ENCODE data around the gene TAF4B. TPM values are rescaled to one million over a fixed set of nuclear protein-coding genes. Genes with fewer than 3 reads are reported as not detected.

TAF4B gene
- total and polyA plus RNA-seq, 5 donors from 2014 or later: 1.6 to 5.6 (median 4.6) TPM

- H3K27me3 Mint-ChIP-seq: no peaks in the 10 kb centered on the region
Observed at GRCh38 chr18:26312199-26312598, 86.0 kb downstream of the TAF4B start.

GRCh38 chr18:26317398-26317797, 91.2 kb downstream of the TAF4B start:
- H3K36me3 Mint-ChIP-seq: peaks cover 18% of the 10 kb centered on the region
- no peak for ATAC-seq (ENCODE audit: low read depth in 2 of 2)

More at GRCh38 chr18:26312199-26312598, 86.0 kb downstream of the TAF4B start:
- peaks cover 0 to 4% (median 0%) of the 10 kb centered on the region in 4 donors for H3K4me1 Mint-ChIP-seq
- H3K4me1 ChIP-seq (ENCODE audit: control insufficient read depth, insufficient read depth, low read length, poor library complexity, severe bottlenecking): no peaks in the 10 kb centered on the region
- H3K9me3 ChIP-seq (ENCODE audit: control insufficient read depth in 2 of 2, low read length in 2 of 2): no peaks in the 10 kb centered on the region
- peaks cover 0 to 1% (median 0%) of the 10 kb centered on the region in 7 donors for H3K9me3 Mint-ChIP-seq
- ATAC-seq (ENCODE audit: low read depth in 2 of 2) (peak in 1 of 2 donors; percentile 12), DNase-seq (no peak)
- H3K4me3 Mint-ChIP-seq: no peak overlapping the region
- no peak overlapping the region for H3K4me3 ChIP-seq (ENCODE audit: low read depth, low read length)
- no peaks in the 10 kb centered on the region for H3K27me3 ChIP-seq (ENCODE audit: control insufficient read depth, insufficient read depth, low read length)
- H3K27ac ChIP-seq (ENCODE audit: insufficient read depth, low read length, poor library complexity, severe bottlenecking): no peak overlapping the region
- H3K27ac Mint-ChIP-seq: no peak overlapping the region
- no peaks in the 10 kb centered on the region for H3K36me3 ChIP-seq (ENCODE audit: control insufficient read depth, insufficient read depth, low read length)
- peaks cover 9% of the 10 kb centered on the region for H3K36me3 Mint-ChIP-seq

GRCh38 chr18:26320686-26321085, 94.4 kb downstream of the TAF4B start:
- Histone ChIP-seq H3K9me3 (ENCODE audit: control insufficient read depth in 2 of 2, low read length in 2 of 2) (no peaks in the 10 kb centered on the region), H3K36me3 (ENCODE audit: control insufficient read depth, insufficient read depth, low read length) (peaks cover 3% of the 10 kb centered on the region), H3K27me3 (ENCODE audit: control insufficient read depth, insufficient read depth, low read length) (no peaks in the 10 kb centered on the region), H3K4me1 (ENCODE audit: control insufficient read depth, insufficient read depth, low read length, poor library complexity, severe bottlenecking) (no peaks in the 10 kb centered on the region), H3K4me3 (ENCODE audit: low read depth, low read length) (no peak overlapping the region), H3K27ac (ENCODE audit: insufficient read depth, low read length, poor library complexity, severe bottlenecking) (no peak overlapping the region)
- no peak overlapping the region for H3K4me3 Mint-ChIP-seq
- H3K36me3 Mint-ChIP-seq: peaks cover 34% of the 10 kb centered on the region
- no peak overlapping the region for H3K27ac Mint-ChIP-seq
- H3K27me3 Mint-ChIP-seq: no peaks in the 10 kb centered on the region
- DNase-seq (no peak), ATAC-seq (ENCODE audit: low read depth in 2 of 2) (no peak)
- no peaks in the 10 kb centered on the region for H3K9me3 Mint-ChIP-seq
- H3K4me1 Mint-ChIP-seq: no peaks in the 10 kb centered on the region

More at GRCh38 chr18:26317398-26317797, 91.2 kb downstream of the TAF4B start:
- Mint-ChIP-seq H3K27me3 (no peaks in the 10 kb centered on the region), H3K4me1 (no peaks in the 10 kb centered on the region), H3K4me3 (no peak overlapping the region), H3K9me3 (no peaks in the 10 kb centered on the region), H3K27ac (no peak overlapping the region)
- no peak for DNase-seq
- no peak overlapping the region for H3K4me3 ChIP-seq (ENCODE audit: low read depth, low read length)
- H3K36me3 ChIP-seq (ENCODE audit: control insufficient read depth, insufficient read depth, low read length): peaks cover 3% of the 10 kb centered on the region
- H3K4me1 ChIP-seq (ENCODE audit: control insufficient read depth, insufficient read depth, low read length, poor library complexity, severe bottlenecking): no peaks in the 10 kb centered on the region
- no peaks in the 10 kb centered on the region for H3K9me3 ChIP-seq (ENCODE audit: control insufficient read depth in 2 of 2, low read length in 2 of 2)
- H3K27me3 ChIP-seq (ENCODE audit: control insufficient read depth, insufficient read depth, low read length): no peaks in the 10 kb centered on the region
- H3K27ac ChIP-seq (ENCODE audit: insufficient read depth, low read length, poor library complexity, severe bottlenecking): no peak overlapping the region

- Histone ChIP-seq H3K36me3 (ENCODE audit: control insufficient read depth, insufficient read depth, low read length) (peaks cover 10% of the 10 kb centered on the region), H3K27ac (ENCODE audit: insufficient read depth, low read length, poor library complexity, severe bottlenecking) (no peak overlapping the region), H3K9me3 (ENCODE audit: control insufficient read depth in 2 of 2, low read length in 2 of 2) (no peaks in the 10 kb centered on the region), H3K27me3 (ENCODE audit: control insufficient read depth, insufficient read depth, low read length) (no peaks in the 10 kb centered on the region), H3K4me1 (ENCODE audit: control insufficient read depth, insufficient read depth, low read length, poor library complexity, severe bottlenecking) (no peaks in the 10 kb centered on the region), H3K4me3 (ENCODE audit: low read depth, low read length) (no peak overlapping the region)
- ATAC-seq (ENCODE audit: low read depth in 2 of 2): no peak
- peaks cover 0 to 4% (median 0%) of the 10 kb centered on the region in 4 donors for H3K4me1 Mint-ChIP-seq
- H3K4me3 Mint-ChIP-seq: no peak overlapping the region
- no peak for DNase-seq
- H3K36me3 Mint-ChIP-seq: peaks cover 42% of the 10 kb centered on the region
- no peak overlapping the region for H3K27ac Mint-ChIP-seq
- no peaks in the 10 kb centered on the region for H3K9me3 Mint-ChIP-seq
- H3K27me3 Mint-ChIP-seq: no peaks in the 10 kb centered on the region
Observed at GRCh38 chr18:26322890-26323653, 96.8 kb downstream of the TAF4B start.

- H3K4me1 ChIP-seq (ENCODE audit: control insufficient read depth, insufficient read depth, low read length, poor library complexity, severe bottlenecking): no peaks in the 10 kb centered on the region
- peaks cover 0 to 4% (median 0%) of the 10 kb centered on the region in 4 donors for H3K4me1 Mint-ChIP-seq
- no peaks in the 10 kb centered on the region for H3K27me3 Mint-ChIP-seq
- no peaks in the 10 kb centered on the region for H3K27me3 ChIP-seq (ENCODE audit: control insufficient read depth, insufficient read depth, low read length)
- no peak for DNase-seq
- no peak overlapping the region for H3K4me3 ChIP-seq (ENCODE audit: low read depth, low read length)
- H3K36me3 Mint-ChIP-seq: peaks cover 33% of the 10 kb centered on the region
- ATAC-seq (ENCODE audit: low read depth in 2 of 2): no peak
- H3K27ac ChIP-seq (ENCODE audit: insufficient read depth, low read length, poor library complexity, severe bottlenecking): no peak overlapping the region
- H3K9me3 ChIP-seq (ENCODE audit: control insufficient read depth in 2 of 2, low read length in 2 of 2): no peaks in the 10 kb centered on the region
- no peak overlapping the region for H3K27ac Mint-ChIP-seq
- H3K9me3 Mint-ChIP-seq: no peaks in the 10 kb centered on the region
- H3K36me3 ChIP-seq (ENCODE audit: control insufficient read depth, insufficient read depth, low read length): peaks cover 18% of the 10 kb centered on the region
- H3K4me3 Mint-ChIP-seq: no peak overlapping the region
Observed at GRCh38 chr18:26325771-26326170, 99.5 kb downstream of the TAF4B start.

- Histone ChIP-seq H3K27me3 (ENCODE audit: control insufficient read depth, insufficient read depth, low read length) (no peaks in the 10 kb centered on the region), H3K4me1 (ENCODE audit: control insufficient read depth, insufficient read depth, low read length, poor library complexity, severe bottlenecking) (no peaks in the 10 kb centered on the region), H3K36me3 (ENCODE audit: control insufficient read depth, insufficient read depth, low read length) (peaks cover 15% of the 10 kb centered on the region), H3K27ac (ENCODE audit: insufficient read depth, low read length, poor library complexity, severe bottlenecking) (no peak overlapping the region), H3K4me3 (ENCODE audit: low read depth, low read length) (no peak overlapping the region), H3K9me3 (ENCODE audit: control insufficient read depth in 2 of 2, low read length in 2 of 2) (no peaks in the 10 kb centered on the region)
- no peaks in the 10 kb centered on the region for H3K9me3 Mint-ChIP-seq
- H3K36me3 Mint-ChIP-seq: peaks cover 29% of the 10 kb centered on the region
- H3K4me1 Mint-ChIP-seq: peaks cover 0 to 4% (median 0%) of the 10 kb centered on the region in 4 donors
- no peak overlapping the region for H3K27ac Mint-ChIP-seq
- no peak overlapping the region for H3K4me3 Mint-ChIP-seq
- no peaks in the 10 kb centered on the region for H3K27me3 Mint-ChIP-seq
- DNase-seq (no peak), ATAC-seq (ENCODE audit: low read depth in 2 of 2) (no peak)
Observed at GRCh38 chr18:26327062-26327461, 100.8 kb downstream of the TAF4B start.

- no peaks in the 10 kb centered on the region for H3K4me1 ChIP-seq (ENCODE audit: control insufficient read depth, insufficient read depth, low read length, poor library complexity, severe bottlenecking)
- H3K27me3 ChIP-seq (ENCODE audit: control insufficient read depth, insufficient read depth, low read length): no peaks in the 10 kb centered on the region
- H3K4me1 Mint-ChIP-seq: peaks cover 0 to 2% (median 1%) of the 10 kb centered on the region in 4 donors
- no peaks in the 10 kb centered on the region for H3K27me3 Mint-ChIP-seq
- no peak overlapping the region for H3K4me3 Mint-ChIP-seq
- H3K27ac ChIP-seq (ENCODE audit: insufficient read depth, low read length, poor library complexity, severe bottlenecking): no peak overlapping the region
- no peaks in the 10 kb centered on the region for H3K9me3 ChIP-seq (ENCODE audit: control insufficient read depth in 2 of 2, low read length in 2 of 2)
- H3K9me3 Mint-ChIP-seq: no peaks in the 10 kb centered on the region
- no peak for ATAC-seq (ENCODE audit: low read depth in 2 of 2)
- peaks cover 10% of the 10 kb centered on the region for H3K36me3 Mint-ChIP-seq
- no peak overlapping the region for H3K4me3 ChIP-seq (ENCODE audit: low read depth, low read length)
- no peak for DNase-seq
- H3K27ac Mint-ChIP-seq: no peak overlapping the region
- H3K36me3 ChIP-seq (ENCODE audit: control insufficient read depth, insufficient read depth, low read length): peaks cover 8% of the 10 kb centered on the region
Observed at GRCh38 chr18:26332991-26333390, 106.7 kb downstream of the TAF4B start.

- H3K27ac ChIP-seq (ENCODE audit: insufficient read depth, low read length, poor library complexity, severe bottlenecking): no peak overlapping the region
- Mint-ChIP-seq H3K4me3 (no peak overlapping the region), H3K4me1 (peaks cover 0 to 2% (median 1%) of the 10 kb centered on the region in 4 donors), H3K36me3 (peaks cover 16% of the 10 kb centered on the region), H3K9me3 (no peaks in the 10 kb centered on the region), H3K27ac (no peak overlapping the region), H3K27me3 (no peaks in the 10 kb centered on the region)
- DNase-seq (no peak), ATAC-seq (ENCODE audit: low read depth in 2 of 2) (no peak)
- no peaks in the 10 kb centered on the region for H3K9me3 ChIP-seq (ENCODE audit: control insufficient read depth in 2 of 2, low read length in 2 of 2)
- peaks cover 2% of the 10 kb centered on the region for H3K36me3 ChIP-seq (ENCODE audit: control insufficient read depth, insufficient read depth, low read length)
- H3K4me1 ChIP-seq (ENCODE audit: control insufficient read depth, insufficient read depth, low read length, poor library complexity, severe bottlenecking): no peaks in the 10 kb centered on the region
- no peaks in the 10 kb centered on the region for H3K27me3 ChIP-seq (ENCODE audit: control insufficient read depth, insufficient read depth, low read length)
- no peak overlapping the region for H3K4me3 ChIP-seq (ENCODE audit: low read depth, low read length)
Observed at GRCh38 chr18:26335156-26335555, 108.9 kb downstream of the TAF4B start.
